Femur (tissue), 1 donor: ENCODE data around the gene AFAP1L1.
A peak's percentile ranks its signal among the peaks of the same experiment; 100 is the strongest.

Source experiments
- DNase-seq: peaks from one replicate; pipeline ENCODE4 v3.0.0-alpha.2; 2017

AFAP1L1 gene

GRCh38 chr5:149271716-149272563 lies at the start of gene AFAP1L1:
AFAP1L1 (plus strand) TSS chr5:149271859; CDS start chr5:149271969, 110 bp downstream.
- DNase-seq, result peak; percentile 72

DNA sequence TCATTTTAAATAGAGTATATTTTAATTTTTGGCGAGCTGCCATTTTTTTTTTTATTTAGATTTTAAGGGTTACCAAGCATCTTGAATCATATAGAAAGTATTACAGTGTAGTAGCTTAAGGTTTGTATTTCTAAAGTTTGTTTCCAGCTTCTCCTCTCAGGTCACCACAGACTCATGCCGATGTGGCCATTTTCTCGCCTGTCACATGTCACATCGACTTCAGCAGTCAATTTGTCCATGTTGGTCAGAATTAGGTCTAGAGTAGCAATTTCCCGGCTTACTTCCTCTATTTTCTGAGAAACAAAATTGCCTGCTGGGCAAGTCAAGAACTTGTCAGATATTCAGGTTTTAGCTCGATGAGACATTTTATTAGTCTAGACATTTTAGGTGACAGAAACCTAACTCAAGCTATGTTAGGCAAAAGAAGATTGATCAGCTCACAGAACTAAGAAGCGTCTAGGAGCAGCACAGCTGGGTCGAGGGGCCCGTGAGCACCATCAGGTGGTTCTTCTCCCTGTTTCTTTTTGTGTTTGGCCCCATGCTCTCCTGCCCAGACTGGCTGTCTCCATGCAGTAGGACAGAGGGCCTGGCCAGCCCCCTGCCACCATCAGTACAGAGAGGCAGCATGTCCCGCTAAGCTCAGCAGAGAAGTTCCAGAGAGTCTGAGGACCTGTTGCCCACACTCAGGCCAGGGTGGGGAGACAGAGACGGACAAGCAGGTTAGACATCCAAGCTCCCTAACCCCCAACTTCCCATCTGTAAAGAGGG lies 48.4 kb upstream of the AFAP1L1 start:
- no peak for DNase-seq

DNA sequence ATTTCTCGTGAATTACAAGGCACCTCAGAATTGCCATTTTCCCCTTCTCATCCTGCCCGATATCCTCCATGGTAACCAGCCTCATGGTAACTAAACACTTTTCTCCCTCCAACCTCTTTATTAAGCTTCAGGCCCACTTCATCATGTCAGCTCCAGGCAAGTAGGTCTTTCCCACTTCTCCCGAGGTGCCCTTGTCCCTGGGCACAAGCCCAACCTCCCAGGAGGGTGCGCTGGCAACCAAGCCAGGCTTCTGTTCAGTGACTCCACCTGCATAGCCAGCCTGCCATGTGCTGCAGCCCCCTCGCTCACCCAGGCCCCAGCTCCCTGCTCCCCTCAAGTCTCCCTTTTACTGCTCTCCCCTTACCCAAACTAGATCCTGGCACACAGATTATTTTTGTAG lies 47.4 kb upstream of the AFAP1L1 start:
- DNase-seq, result no peak

DNA sequence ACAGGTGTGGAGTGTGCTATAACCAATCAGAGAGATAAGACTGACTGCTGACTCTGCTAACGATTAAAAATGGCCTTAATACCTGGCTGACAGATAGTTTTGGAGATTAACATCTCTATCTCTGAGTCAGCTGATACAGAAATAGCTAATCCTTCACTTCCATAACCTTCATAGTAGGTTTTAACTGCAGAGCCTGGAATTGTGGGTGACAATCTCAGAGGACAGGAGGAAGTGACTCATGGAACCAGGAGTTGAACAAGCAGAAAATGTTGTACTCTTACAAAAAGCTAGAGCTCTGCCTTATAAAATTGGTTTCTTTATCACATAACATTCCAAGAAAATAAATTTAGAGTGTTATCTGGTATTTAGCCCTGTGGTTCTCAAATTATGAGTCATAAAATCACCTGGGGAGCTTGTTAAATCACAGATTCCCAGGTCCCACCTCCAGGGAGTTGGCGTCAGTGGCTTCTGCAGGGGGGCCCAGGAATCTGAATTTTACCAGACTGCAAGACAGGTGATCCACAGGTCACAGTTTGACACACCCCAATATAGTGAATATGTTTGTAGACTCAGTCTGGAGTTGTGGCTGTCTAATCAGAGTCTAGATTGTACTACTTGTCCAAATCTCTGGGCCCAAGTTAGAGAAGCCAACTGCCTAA lies 44.4 kb upstream of the AFAP1L1 start:
- DNase-seq, result no peak

DNA sequence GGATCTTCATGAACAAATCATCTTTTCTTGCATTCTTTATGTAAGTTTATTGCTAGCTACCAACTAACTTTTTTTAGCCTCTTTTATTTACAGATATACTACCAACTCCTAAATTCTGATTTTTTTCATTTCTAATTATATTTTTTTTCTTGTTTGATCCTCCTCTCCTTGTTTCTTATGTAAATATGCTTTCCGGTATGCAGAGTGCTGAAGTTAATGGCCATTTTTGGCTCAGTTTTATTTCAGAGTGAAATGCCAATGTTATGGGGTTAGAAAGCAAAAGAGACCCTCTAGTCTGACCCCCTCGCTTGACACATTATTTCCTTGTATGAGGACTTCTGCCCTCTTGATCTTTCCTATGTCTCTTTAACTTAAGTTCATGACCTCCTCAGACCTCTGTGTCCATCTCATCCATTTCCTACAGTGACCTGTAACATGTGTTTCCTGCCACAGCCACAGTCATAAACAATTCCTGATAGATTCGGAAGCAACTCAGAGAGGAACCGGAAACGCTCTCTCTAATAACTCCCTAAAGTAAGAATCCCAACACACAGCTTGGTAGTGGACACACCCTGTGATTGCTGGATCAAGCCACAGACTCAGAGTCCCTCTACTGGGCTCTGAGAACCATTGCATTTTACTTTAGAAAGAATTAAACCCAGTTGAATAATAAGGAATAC lies 42.9 kb upstream of the AFAP1L1 start:
- DNase-seq, result peak; percentile 54

- no peak for DNase-seq
Observed at GRCh38 chr5:149229298-149229937, 42.2 kb upstream of the AFAP1L1 start.

DNA sequence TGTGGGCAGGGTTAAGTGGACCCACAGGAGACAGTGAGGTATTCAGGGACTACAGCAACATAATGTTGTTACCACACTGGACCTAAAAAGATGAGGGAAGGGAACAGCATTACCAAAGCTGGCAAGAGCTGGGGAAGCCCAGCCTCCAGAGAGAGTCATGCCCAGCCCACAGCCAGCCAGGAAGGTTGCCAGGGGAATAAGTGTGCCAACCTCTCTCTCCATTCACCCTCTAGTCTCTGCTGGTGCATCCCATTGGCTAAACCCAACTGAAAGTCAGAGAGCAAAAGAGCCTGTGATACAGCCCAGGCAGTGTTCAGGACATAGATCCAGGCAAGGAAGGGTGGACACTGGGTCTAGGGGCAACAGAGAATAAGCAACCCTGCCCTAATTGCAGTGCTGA lies 35.8 kb upstream of the AFAP1L1 start:
- no peak for DNase-seq

DNA sequence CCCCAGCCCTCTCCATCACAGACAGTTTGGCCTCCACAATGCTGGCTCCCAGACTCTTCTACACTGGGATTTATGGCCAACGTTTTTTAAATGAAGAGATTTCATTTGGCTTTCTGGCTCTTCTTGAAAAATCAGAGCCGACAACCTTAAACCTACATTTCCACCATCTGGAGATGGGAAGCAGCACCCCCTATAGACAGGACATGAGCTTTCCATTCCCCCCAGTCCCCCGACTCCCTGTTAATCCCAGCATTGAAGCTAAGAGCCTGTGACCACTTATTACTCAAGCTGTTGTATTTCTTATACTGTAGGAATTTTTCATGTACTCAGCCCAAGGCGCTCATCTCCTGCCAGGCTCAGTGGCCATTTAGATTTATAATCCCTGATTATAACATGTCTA lies 34.0 kb upstream of the AFAP1L1 start:
- DNase-seq, result no peak

- DNase-seq, result no peak
Observed at GRCh38 chr5:149238540-149238939, 33.1 kb upstream of the AFAP1L1 start.

DNA sequence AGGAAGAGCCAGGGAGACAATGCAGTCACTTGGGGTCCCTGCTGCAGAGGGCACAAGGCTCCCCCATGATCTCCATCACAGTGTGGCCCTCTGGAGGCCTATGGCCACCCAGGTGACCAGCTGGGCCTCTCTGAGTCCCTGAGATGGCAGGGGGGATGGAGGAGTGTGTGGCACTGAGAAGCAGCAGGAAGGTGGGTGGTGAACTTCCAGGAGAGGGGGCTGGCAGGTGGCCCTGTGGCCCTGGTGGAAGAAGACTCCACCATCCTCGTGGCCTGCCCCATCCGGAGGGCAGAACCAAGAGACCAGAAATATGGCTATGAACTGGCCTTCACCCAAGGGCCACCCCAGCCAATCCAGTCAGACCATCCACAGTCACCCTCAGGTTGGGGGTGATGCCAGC lies 31.7 kb upstream of the AFAP1L1 start:
- DNase-seq, result no peak

GRCh38 chr5:149240354-149240998 lies 31.2 kb upstream of the AFAP1L1 start:
- DNase-seq, result peak; percentile 52

GRCh38 chr5:149242339-149242738 lies 29.3 kb upstream of the AFAP1L1 start:
- DNase-seq, result no peak

- DNase-seq, result no peak
Observed at GRCh38 chr5:149246906-149247305, 24.8 kb upstream of the AFAP1L1 start.

DNA sequence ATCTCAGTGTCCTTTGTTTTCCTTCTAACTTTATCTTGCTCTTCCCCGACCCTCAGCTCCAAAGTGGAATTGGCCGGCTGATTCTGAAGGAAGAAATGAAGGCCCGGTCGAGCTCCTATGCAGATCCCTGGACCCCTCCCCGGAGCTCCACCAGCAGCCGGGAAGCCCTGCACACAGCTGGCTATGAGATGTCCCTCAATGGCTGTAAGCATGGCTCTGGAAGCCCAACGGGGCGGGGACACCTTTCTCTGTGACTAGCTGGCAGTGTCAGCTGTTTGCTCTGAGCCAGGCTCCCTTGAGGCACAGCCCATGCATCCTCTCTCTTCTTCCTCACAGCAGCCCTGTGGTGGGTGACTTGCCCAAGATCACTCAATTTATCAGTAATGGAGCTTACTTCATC lies 23.9 kb upstream of the AFAP1L1 start:
- no peak for DNase-seq

DNA sequence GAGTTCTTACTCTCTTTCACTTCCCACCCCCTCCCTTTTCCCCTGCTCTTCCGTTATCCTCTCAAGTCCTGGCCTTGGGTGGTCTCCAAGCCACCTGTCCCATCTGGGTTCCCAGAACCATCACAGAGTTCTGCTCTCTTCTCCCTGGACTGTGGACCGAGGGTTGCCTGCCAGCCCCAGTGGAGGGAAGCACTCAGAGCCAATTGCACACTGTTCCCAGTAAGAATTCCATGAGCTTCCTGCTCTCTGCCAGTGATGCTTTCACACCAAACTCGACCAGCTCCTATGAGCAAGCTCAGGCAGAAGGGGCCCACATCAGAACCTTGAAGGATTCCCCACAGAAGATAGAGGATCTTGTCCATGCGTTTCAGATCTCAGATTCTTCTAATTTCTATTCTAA lies 20.1 kb upstream of the AFAP1L1 start:
- DNase-seq, result no peak

GRCh38 chr5:149254506-149254905 lies 17.2 kb upstream of the AFAP1L1 start:
- peak; percentile 50 for DNase-seq

DNA sequence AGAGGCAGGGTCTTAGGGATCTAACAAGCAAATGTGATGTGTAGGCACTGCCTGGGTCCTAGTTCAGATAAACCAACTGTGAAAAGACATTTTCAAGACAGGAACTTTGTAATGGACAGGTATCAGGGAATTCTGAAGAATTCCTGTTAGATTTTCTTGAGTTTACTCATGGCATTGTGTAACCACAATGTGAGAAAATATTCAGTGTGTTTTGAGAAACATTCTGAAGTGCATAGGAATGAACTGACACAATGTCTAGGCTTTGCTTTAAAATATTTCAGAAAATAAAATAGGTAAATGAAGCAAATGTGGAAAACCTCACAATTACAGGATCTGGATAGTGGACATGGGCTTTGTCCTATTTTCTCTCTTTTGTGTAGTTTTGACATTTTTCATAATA lies 15.2 kb upstream of the AFAP1L1 start:
- DNase-seq, result no peak

DNA sequence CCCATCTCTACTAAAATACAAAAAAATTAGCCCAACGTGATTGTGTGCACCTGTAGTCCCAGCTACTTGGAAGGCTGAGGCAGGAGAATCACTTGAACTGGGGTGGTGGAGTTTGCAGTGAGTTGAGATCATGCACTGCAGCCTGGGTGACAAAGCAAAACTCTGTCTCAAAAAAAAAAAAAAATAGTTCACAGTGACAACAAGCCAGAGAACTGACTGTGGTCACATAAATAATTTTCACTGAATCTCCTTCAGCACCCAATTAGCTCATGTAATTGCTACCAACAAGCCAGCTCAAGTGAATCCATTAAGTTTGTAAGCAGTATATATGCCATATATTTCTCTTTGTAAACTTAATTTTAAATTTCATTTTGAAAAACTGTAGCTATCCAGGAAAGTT lies 14.5 kb upstream of the AFAP1L1 start:
- DNase-seq, result no peak

DNA sequence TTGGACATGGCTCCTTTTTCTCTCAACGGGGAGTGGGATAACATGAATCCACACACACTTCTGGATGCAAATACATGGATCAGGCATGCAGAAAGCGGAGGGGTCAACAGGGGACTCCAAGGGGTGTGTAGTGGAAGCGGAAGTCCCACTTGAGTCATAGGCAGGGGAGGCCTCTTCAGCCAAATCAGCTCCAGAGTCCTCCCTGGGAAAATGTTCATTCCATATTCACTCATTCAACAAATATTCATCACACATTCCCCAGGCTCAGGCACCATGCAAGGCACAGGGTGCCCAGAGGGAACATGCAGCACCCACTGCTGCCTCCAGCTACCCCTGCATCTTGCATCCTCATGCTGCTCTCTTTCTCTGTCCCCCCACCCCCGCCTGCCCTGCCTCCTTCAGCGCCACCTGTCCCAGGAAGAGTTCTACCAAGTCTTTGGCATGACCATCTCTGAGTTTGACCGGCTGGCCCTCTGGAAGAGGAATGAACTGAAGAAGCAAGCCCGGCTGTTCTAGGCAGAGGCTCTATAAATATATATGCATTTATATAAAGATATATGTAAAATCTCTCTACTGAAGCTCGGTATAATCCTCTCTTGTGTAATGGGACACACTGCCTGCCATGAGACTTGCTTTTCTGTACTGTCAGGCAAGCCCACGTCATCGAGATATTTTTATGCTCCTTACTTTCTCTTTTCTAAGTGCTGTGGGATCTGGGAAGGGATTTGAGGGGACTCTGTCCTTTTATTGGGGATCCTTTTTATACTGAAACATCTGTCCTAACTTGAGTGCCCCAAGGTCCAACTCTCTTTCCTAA lies 13.6 kb upstream of the AFAP1L1 start:
- no peak for DNase-seq

- DNase-seq, result no peak
Observed at GRCh38 chr5:149260761-149261160, 10.9 kb upstream of the AFAP1L1 start.

- no peak for DNase-seq
Observed at GRCh38 chr5:149261246-149261645, 10.4 kb upstream of the AFAP1L1 start.
